ENCODE results near the gene PTPN13. TPM values are rescaled to one million over a fixed set of nuclear protein-coding genes. Genes with fewer than 3 reads are reported as not detected.

PTPN13 gene
- total RNA-seq, 1 experiment from 2014 or later, result 12.5 TPM

DNA sequence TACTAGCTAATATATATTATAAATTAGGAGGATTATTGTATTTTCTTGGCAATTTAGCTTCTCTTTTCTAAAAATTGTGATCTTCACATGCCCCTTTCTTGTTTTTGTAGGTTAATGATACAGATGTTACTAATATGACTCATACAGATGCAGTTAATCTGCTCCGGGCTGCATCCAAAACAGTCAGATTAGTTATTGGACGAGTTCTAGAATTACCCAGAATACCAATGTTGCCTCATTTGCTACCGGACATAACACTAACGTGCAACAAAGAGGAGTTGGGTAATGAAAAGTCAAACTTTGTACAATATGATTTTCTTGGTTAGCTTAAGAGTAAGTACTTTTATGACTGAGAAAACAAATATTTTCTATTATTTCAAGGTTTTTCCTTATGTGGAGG lies 180.9 kb downstream of the PTPN13 start:
- TF ChIP-seq REST (IDR thresholded peaks at IDR 0.05; ENCODE audit: insufficient read depth in 1 of 2, low read depth in 2 of 2, low read length in 1 of 2) (no peak), CTCF (IDR thresholded peaks at IDR 0.05) (no peak), TCF7L2 (IDR thresholded peaks at IDR 0.05; ENCODE audit: low read depth, low read length) (no peak), POLR2AphosphoS5 (IDR thresholded peaks at IDR 0.05; ENCODE audit: low read depth, low read length) (no peak), SIN3A (IDR thresholded peaks at IDR 0.05; ENCODE audit: borderline replicate concordance, insufficient read depth, low read depth, low read length) (no peak)
- POLR2A ChIA-PET, result no interaction called here
- Histone ChIP-seq H3K9me3 (ENCODE audit: control insufficient read depth, insufficient read depth, low read depth, low read length) (no peaks in the 10 kb centered on the region), H3K27me3 (ENCODE audit: control insufficient read depth, insufficient read depth, low read length) (no peaks in the 10 kb centered on the region), H3K4me3 (ENCODE audit: low read depth in 2 of 2, low read length in 2 of 2) (no peak overlapping the region), H3K36me3 (ENCODE audit: control insufficient read depth, insufficient read depth, low read length) (peaks cover 4% of the 10 kb centered on the region; the same call in 1 of the 2 replicates), H3K4me1 (ENCODE audit: control insufficient read depth, insufficient read depth, low read length) (no peaks in the 10 kb centered on the region), H3K27ac (ENCODE audit: low read length) (no peak overlapping the region)
- in situ Hi-C loops (cut with HindIII; ENCODE audit: low pct_unique_long_range_greater_than_20kb, low sequenced_read_pairs), result no loop called here
- ATAC-seq (no peak), DNase-seq (ENCODE audit: low read depth, low spot score) (no peak)
- intact Hi-C loops (cut with micrococcal nuclease; ENCODE audit: unreplicated experiment), result no loop called here
- CTCF ChIA-PET, result no interaction called here
- no TSS peak for BruUV-seq (replicated peaks)

GRCh38 chr4:86778175-86778574 lies 184.1 kb downstream of the PTPN13 start:
- H3K27me3 ChIP-seq (ENCODE audit: control insufficient read depth, insufficient read depth, low read length), result no peaks in the 10 kb centered on the region
- ChIA-PET POLR2A (no interaction called here), CTCF (no interaction called here)
- no peaks in the 10 kb centered on the region for H3K4me1 ChIP-seq (ENCODE audit: control insufficient read depth, insufficient read depth, low read length)
- no peak overlapping the region for H3K4me3 ChIP-seq (ENCODE audit: low read depth in 2 of 2, low read length in 2 of 2)
- H3K36me3 ChIP-seq (ENCODE audit: control insufficient read depth, insufficient read depth, low read length), result peaks cover under 1% of the 10 kb centered on the region; the same call in 1 of the 2 replicates
- intact Hi-C loops (cut with micrococcal nuclease; ENCODE audit: unreplicated experiment), result no loop called here
- DNase-seq (ENCODE audit: low read depth, low spot score) (no peak), ATAC-seq (no peak)
- TF ChIP-seq POLR2AphosphoS5 (IDR thresholded peaks at IDR 0.05; ENCODE audit: low read depth, low read length), result no peak
- no peak for TF ChIP-seq REST (IDR thresholded peaks at IDR 0.05; ENCODE audit: insufficient read depth in 1 of 2, low read depth in 2 of 2, low read length in 1 of 2)
- TF ChIP-seq SIN3A (IDR thresholded peaks at IDR 0.05; ENCODE audit: borderline replicate concordance, insufficient read depth, low read depth, low read length), result no peak
- TF ChIP-seq CTCF (IDR thresholded peaks at IDR 0.05), result no peak
- TF ChIP-seq TCF7L2 (IDR thresholded peaks at IDR 0.05; ENCODE audit: low read depth, low read length), result no peak
- no peak overlapping the region for H3K27ac ChIP-seq (ENCODE audit: low read length)
- BruUV-seq (replicated peaks), result no TSS peak
- in situ Hi-C loops (cut with HindIII; ENCODE audit: low pct_unique_long_range_greater_than_20kb, low sequenced_read_pairs), result no loop called here
- no peaks in the 10 kb centered on the region for H3K9me3 ChIP-seq (ENCODE audit: control insufficient read depth, insufficient read depth, low read depth, low read length)

All from Panc1 (cell line).